ENCODE data around the gene GMNN.

- no peak for TF ChIP-seq EP300 (IDR thresholded peaks at IDR 0.05)
- TF ChIP-seq CTCF (IDR thresholded peaks at IDR 0.05), result no peak
Measured at GRCh38 chr6:24831771-24832716, 57.3 kb downstream of the GMNN start.

Data from stomach (tissue), 4 donors.